HEK293T (cell line): Measurements from ENCODE around the gene ARHGEF7.

ENCODE experiments used
- BHLHE40 ChIP-seq: fragments of 450-650 bp; IDR thresholded peaks from 2 replicates; pipeline ENCODE4 v1.6.1; 2016; ENCODE audit warnings: mild to moderate bottlenecking, moderate library complexity, borderline replicate concordance
- ELF4 ChIP-seq: fragments of 450-650 bp; IDR thresholded peaks from 2 replicates; pipeline ENCODE4 v1.6.1; 2017; ENCODE audit warnings: antibody characterized with exemption
- FOXA1 ChIP-seq: fragments of 450-650 bp; IDR thresholded peaks from 2 replicates; pipeline ENCODE4 v1.6.1; 2016; ENCODE audit warnings: mild to moderate bottlenecking
- FOXK2 ChIP-seq: fragments of 450-650 bp; IDR thresholded peaks from 2 replicates; pipeline ENCODE4 v1.6.1; 2016; ENCODE audit warnings: mild to moderate bottlenecking
- HDGF ChIP-seq: fragments of 450-650 bp; IDR thresholded peaks from 2 replicates; pipeline ENCODE4 v1.6.1; 2017; ENCODE audit warnings: antibody characterized with exemption, borderline replicate concordance
- NFRKB ChIP-seq: fragments of 450-650 bp; IDR thresholded peaks from 2 replicates; pipeline ENCODE4 v1.6.1; 2016; ENCODE audit warnings: mild to moderate bottlenecking, moderate library complexity
- SP1 ChIP-seq: fragments of 450-650 bp; IDR thresholded peaks from 2 replicates; pipeline ENCODE4 v1.6.1; 2017
- SUZ12 ChIP-seq: fragments of 450-650 bp; IDR thresholded peaks from 2 replicates; pipeline ENCODE4 v1.6.1; 2016; ENCODE audit warnings: mild to moderate bottlenecking
- ZNF384 ChIP-seq: fragments of 450-650 bp; IDR thresholded peaks from 2 replicates; pipeline ENCODE4 v1.6.1; 2016

DNA sequence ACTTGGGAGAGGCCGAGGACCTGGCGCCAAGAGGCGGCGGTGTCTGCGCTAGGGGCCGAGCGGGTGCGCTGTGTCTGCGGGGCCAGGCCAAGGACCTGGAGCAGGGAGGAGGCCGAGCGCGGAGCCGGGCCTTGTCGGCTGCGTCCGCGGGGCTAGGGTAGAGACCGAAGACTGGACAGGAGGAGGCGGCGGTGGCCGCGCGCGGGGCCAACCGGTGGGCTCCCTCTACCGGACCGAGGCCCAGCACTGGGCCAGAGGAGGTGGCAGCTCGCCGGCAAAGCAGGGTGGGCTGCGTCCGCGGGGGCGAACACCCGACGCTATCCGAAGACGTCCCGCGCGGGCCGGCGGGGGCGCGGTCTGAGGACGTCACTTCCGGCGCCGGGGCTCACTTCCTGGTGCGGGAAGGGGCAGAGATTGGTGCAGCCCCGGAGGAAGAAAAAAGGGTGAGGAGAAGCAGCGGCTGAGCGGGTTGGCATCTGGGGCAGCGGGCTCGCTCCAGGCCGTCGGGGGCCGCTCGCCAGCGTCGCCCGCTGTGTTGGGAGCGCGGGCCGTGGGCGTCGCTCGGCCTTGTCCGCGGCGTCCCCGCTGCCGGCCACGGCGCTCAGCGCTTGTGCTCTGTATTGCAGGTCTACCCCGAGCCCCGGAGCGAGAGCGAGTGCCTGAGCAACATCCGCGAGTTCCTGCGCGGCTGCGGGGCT, 38.3 kb downstream of the ARHGEF7 start:
- TF ChIP-seq SP1 = no peak
- no peak for TF ChIP-seq ZNF384
- TF ChIP-seq FOXK2 = no peak
- TF ChIP-seq FOXA1 = no peak
- TF ChIP-seq BHLHE40 = no peak
- no peak for TF ChIP-seq NFRKB
- peak; percentile 57; the same call in 1 of the 2 replicates for TF ChIP-seq ELF4
- TF ChIP-seq SUZ12 = no peak
- TF ChIP-seq HDGF = no peak
